ENCODE measurements around the gene ST6GAL2. TPM values are rescaled to one million over a fixed set of nuclear protein-coding genes. Genes with fewer than 3 reads are reported as not detected.

Gene ST6GAL2
- total RNA-seq, 3 donors from 2014 or later: 2.3 to 2.8 TPM; not detected in 1

DNA sequence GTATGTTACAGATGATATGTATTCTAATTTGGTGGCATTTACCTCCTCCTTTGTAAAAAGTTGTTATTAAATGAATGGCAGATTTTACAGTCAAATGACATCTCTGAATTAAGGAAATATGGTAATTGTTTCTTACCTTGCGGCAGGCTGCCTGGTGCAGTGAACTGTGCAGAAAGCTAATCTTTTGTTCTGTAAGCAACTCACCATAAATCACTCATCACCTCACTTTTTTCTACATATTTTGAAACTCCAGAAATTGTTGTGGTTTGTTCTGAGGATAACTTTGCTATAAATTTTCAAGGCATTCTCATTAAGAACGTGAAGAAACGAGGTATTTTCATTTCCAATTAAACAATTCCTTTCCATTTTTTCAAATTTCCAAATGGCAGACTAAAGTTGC is 52.7 kb downstream of the ST6GAL2 start:
- intact Hi-C loops (cut with DNase I; ENCODE audit: low total_unique reads): loop anchor here (5.0 kb wide), 1 partner anchor 604 kb away; no protein-coding TSS in a partner anchor
- TF ChIP-seq, protein P1, sequence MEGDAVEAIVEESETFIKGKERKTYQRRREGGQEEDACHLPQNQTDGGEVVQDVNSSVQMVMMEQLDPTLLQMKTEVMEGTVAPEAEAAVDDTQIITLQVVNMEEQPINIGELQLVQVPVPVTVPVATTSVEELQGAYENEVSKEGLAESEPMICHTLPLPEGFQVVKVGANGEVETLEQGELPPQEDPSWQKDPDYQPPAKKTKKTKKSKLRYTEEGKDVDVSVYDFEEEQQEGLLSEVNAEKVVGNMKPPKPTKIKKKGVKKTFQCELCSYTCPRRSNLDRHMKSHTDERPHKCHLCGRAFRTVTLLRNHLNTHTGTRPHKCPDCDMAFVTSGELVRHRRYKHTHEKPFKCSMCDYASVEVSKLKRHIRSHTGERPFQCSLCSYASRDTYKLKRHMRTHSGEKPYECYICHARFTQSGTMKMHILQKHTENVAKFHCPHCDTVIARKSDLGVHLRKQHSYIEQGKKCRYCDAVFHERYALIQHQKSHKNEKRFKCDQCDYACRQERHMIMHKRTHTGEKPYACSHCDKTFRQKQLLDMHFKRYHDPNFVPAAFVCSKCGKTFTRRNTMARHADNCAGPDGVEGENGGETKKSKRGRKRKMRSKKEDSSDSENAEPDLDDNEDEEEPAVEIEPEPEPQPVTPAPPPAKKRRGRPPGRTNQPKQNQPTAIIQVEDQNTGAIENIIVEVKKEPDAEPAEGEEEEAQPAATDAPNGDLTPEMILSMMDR (IDR thresholded peaks at IDR 0.05): no peak
- TF ChIP-seq POLR2AphosphoS5 (IDR thresholded peaks at IDR 0.05) (no peak), POLR2A (IDR thresholded peaks at IDR 0.05) (no peak)
- DNase-seq (ENCODE audit: low spot score in 2 of 2): no peak
- Histone ChIP-seq H3K9me3 (no peaks in the 10 kb centered on the region), H3K36me3 (no peaks in the 10 kb centered on the region), H3K27ac (no peak overlapping the region), H3K27me3 (no peaks in the 10 kb centered on the region), H3K4me3 (no peak overlapping the region), H3K4me1 (no peaks in the 10 kb centered on the region)

DNA sequence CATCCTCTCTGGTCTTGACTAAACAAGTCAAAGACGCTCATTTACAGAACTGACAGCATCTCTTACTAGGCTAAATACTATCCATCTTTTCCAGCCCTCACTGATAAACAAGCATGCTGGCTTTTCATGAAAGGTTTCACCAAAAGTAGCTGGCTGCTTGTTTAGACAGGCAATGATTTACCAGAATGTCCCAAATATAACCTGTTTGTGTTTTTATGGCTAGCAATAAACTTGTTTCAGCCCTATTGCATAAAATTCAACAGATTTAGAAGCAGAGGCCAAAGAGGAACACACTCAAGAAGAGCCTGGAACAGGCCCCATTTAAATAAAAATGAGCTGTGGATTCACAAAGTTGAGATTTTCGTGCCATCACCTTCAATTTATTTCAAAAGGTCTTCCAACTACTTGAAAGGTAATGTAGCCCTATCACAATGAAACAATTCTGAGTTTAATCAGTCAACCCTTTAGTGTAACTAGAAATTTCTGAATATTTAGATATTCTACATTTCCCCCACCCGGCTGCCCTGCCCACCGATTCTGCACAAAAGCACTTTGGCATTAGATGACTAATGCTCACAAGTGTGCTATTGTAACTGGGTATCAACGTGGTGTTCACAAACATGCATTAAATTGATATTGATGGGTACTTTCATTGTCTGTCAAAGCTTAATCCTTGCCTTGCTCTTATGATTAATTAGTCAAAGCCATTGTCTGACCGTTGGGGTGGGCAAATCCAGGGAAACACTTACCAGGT is 54.0 kb downstream of the ST6GAL2 start:
- intact Hi-C loops (cut with DNase I; ENCODE audit: low total_unique reads): loop anchor here (5.0 kb wide), 1 partner anchor 605 kb away; no protein-coding TSS in a partner anchor
- Histone ChIP-seq H3K27ac (no peak overlapping the region), H3K4me3 (no peak overlapping the region), H3K36me3 (no peaks in the 10 kb centered on the region), H3K27me3 (no peaks in the 10 kb centered on the region), H3K9me3 (no peaks in the 10 kb centered on the region), H3K4me1 (no peaks in the 10 kb centered on the region)
- no peak for DNase-seq (ENCODE audit: low spot score in 2 of 2)
- TF ChIP-seq POLR2AphosphoS5 (IDR thresholded peaks at IDR 0.05) (no peak), POLR2A (IDR thresholded peaks at IDR 0.05) (no peak)
- TF ChIP-seq, protein P1 (IDR thresholded peaks at IDR 0.05): no peak

DNA sequence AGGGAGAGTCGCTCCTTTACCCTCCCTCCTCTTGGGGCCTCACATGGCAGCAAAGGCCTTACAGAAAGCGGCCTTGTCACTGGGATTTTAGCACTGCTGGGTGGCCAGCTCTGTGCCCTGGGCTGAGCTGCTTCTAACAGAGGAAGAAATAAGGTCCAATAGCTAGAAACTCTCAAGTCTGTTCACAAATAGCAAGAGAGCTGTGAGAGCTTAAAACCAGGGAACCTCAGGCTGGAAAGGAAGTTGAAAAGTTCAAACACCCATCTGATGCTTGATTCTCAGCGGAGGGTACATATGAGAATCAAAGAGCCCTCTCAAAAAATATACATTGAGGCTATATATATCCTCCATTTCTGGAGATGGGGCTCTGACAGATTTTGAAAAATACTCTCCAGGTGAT is 54.7 kb downstream of the ST6GAL2 start:
- intact Hi-C loops (cut with DNase I; ENCODE audit: low total_unique reads): loop anchor here (5.0 kb wide), 1 partner anchor 606 kb away; no protein-coding TSS in a partner anchor
- H3K4me3 ChIP-seq: no peak overlapping the region

DNA sequence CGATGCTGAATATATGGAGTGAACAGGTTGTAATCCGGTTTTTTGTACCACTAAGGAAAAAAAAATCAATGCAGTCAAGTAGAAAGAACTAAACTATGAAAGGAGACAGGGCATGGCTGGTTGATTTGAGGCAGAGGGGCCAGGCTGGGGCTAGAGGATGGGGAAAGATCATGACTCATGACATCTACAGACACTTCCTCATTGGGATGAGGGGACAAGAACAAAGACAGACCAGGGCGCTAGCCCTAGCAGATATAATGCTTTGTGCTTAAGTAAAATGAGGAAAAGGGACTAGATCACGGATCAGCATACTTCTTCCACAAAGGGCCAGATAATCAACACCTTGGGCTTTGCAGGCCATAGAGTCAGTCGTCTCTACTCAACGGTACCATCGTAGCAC is 55.8 kb downstream of the ST6GAL2 start:
- no peak for TF ChIP-seq POLR2A (IDR thresholded peaks at IDR 0.05)
- TF ChIP-seq POLR2AphosphoS5 (IDR thresholded peaks at IDR 0.05): no peak
- TF ChIP-seq, protein P1 (IDR thresholded peaks at IDR 0.05): no peak
- no peaks in the 10 kb centered on the region for H3K27me3 ChIP-seq
- no peaks in the 10 kb centered on the region for H3K36me3 ChIP-seq
- no peaks in the 10 kb centered on the region for H3K9me3 ChIP-seq
- no peak overlapping the region for H3K27ac ChIP-seq
- H3K4me3 ChIP-seq: no peak overlapping the region
- H3K4me1 ChIP-seq: no peaks in the 10 kb centered on the region
- DNase-seq (ENCODE audit: low spot score in 2 of 2): no peak
- intact Hi-C loops (cut with DNase I; ENCODE audit: low total_unique reads): loop anchor here (5.0 kb wide), 1 partner anchor 607 kb away; no protein-coding TSS in a partner anchor

More for the DNA sequence above, 54.7 kb downstream of the ST6GAL2 start:
- no peak for TF ChIP-seq POLR2AphosphoS5 (IDR thresholded peaks at IDR 0.05)
- no peak for TF ChIP-seq POLR2A (IDR thresholded peaks at IDR 0.05)
- TF ChIP-seq, protein P1 (IDR thresholded peaks at IDR 0.05): no peak
- H3K27ac ChIP-seq: no peak overlapping the region
- no peaks in the 10 kb centered on the region for H3K27me3 ChIP-seq
- no peaks in the 10 kb centered on the region for H3K4me1 ChIP-seq
- no peak for DNase-seq (ENCODE audit: low spot score in 2 of 2)
- H3K36me3 ChIP-seq: no peaks in the 10 kb centered on the region
- H3K9me3 ChIP-seq: no peaks in the 10 kb centered on the region

DNA sequence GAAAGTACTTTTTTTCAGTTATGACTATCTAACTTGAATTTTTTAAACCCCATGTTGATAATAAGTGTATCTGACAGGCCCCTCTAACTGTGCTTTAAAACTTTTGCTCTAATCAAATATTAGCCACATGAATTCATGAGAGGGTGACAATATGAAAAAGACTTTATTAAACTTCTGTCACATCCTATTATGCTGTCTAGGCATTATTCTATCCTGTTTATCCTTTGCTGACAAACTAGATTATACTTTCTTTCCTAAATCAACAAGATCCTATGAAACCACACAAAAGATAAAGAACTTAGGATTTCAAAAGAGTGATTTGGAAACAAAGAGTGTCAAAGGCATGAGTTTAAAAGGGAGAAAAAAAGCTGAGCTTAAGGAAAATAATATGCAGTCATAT is 57.8 kb downstream of the ST6GAL2 start:
- H3K27ac ChIP-seq: no peak overlapping the region
- intact Hi-C loops (cut with DNase I; ENCODE audit: low total_unique reads): no loop called here
- TF ChIP-seq POLR2A (IDR thresholded peaks at IDR 0.05): no peak
- TF ChIP-seq, protein P1 (IDR thresholded peaks at IDR 0.05): no peak
- no peak for TF ChIP-seq POLR2AphosphoS5 (IDR thresholded peaks at IDR 0.05)

More for the DNA sequence above, 57.8 kb downstream of the ST6GAL2 start:
- no peaks in the 10 kb centered on the region for H3K9me3 ChIP-seq
- no peaks in the 10 kb centered on the region for H3K4me1 ChIP-seq
- H3K27me3 ChIP-seq: no peaks in the 10 kb centered on the region
- no peak for DNase-seq (ENCODE audit: low spot score in 2 of 2)
- H3K4me3 ChIP-seq: no peak overlapping the region
- H3K36me3 ChIP-seq: no peaks in the 10 kb centered on the region

Measured in breast epithelium (tissue), 4 donors.